ENCODE results near the gene HAUS7.

GRCh38 chrX:153513265-153513664 is 42.9 kb upstream of the HAUS7 start:
- TF ChIP-seq POLR2A (IDR thresholded peaks at IDR 0.05; ENCODE audit: low read depth, low read length) (no peak), TAF1 (IDR thresholded peaks at IDR 0.05; ENCODE audit: borderline replicate concordance, low read depth, low read length) (no peak)
